PC-9 (cell line): ENCODE results near the gene ARL13B. TPM values are rescaled to one million over a fixed set of nuclear protein-coding genes. Genes with fewer than 3 reads are reported as not detected.

Source experiments
- BruUV-seq: library from RNA; stranded (reverse); fragments of 400-500 nt; replicated peaks from 2 replicates; lab custom pipeline; 2021; lab: Mats Ljungman, UMichigan
- CTCF ChIA-PET: fragments of 300-600 bp; sonication (Branson Sonifier 250); formaldehyde crosslinking; loops from one replicate; lab custom pipeline; 2022; ENCODE audit warnings: antibody characterized with exemption; lab: Charles Lee
- POLR2A ChIA-PET: fragments of 300-600 bp; sonication (Branson Sonifier 250); formaldehyde crosslinking; loops from one replicate; lab custom pipeline; 2022; ENCODE audit warnings: antibody characterized with exemption; ENCODE audit not compliant: unreplicated experiment; lab: Charles Lee
- DNase-seq, 2 experiments: peaks; one replicate each; pipeline versions ENCODE4 v3.0.0 to v3.0.0-alpha.2; 2015 to 2022; ENCODE audit warnings: mixed read lengths in 1 of 2
- H2AFZ ChIP-seq: fragments of 200-600 bp; sonication (generic); 2 replicates; pipeline ENCODE4 v1.8.1; 2017; ENCODE audit warnings: antibody characterized with exemption
- H3F3A ChIP-seq: fragments of 200-600 bp; sonication (generic); 2 replicates; pipeline ENCODE4 v1.8.1; 2017; ENCODE audit warnings: antibody characterized with exemption, mild to moderate bottlenecking, low read depth; ENCODE audit not compliant: insufficient read depth
- H3K27ac ChIP-seq: fragments of 200-600 bp; sonication (generic); 2 replicates; pipeline ENCODE4 v1.6.1; 2016; ENCODE audit warnings: mixed run types
- H3K27me3 ChIP-seq: fragments of 200-600 bp; sonication (generic); 2 replicates; pipeline ENCODE4 v1.6.1; 2016; ENCODE audit warnings: low read depth, mixed run types; ENCODE audit not compliant: insufficient read depth
- H3K36me3 ChIP-seq: fragments of 200-600 bp; sonication (generic); 2 replicates; pipeline ENCODE4 v1.6.1; 2016; ENCODE audit warnings: low read depth, mixed run types
- H3K4me1 ChIP-seq: fragments of 200-600 bp; sonication (generic); replicated peaks from 2 replicates; pipeline ENCODE4 v1.6.1; 2016; ENCODE audit warnings: mixed run types; ENCODE audit not compliant: insufficient read depth
- H3K4me2 ChIP-seq: fragments of 200-600 bp; sonication (generic); 2 replicates; pipeline ENCODE4 v1.6.1; 2017; ENCODE audit warnings: mixed run types
- H3K4me3 ChIP-seq: fragments of 200-600 bp; sonication (generic); 2 replicates; pipeline ENCODE4 v1.6.1; 2016; ENCODE audit warnings: mixed run types
- H3K79me2 ChIP-seq: fragments of 200-600 bp; sonication (generic); 2 replicates; pipeline ENCODE4 v1.6.1; 2017; ENCODE audit warnings: low read depth, mixed run types
- H3K9me2 ChIP-seq: fragments of 200-600 bp; sonication (generic); 2 replicates; pipeline ENCODE4 v1.8.1; 2017; ENCODE audit warnings: mild to moderate bottlenecking; ENCODE audit not compliant: insufficient read depth
- H3K9me3 ChIP-seq: fragments of 200-600 bp; sonication (generic); 2 replicates; pipeline ENCODE4 v1.8.1; 2016; ENCODE audit warnings: low read depth; ENCODE audit not compliant: insufficient read depth
- H4K20me1 ChIP-seq: fragments of 200-600 bp; sonication (generic); 2 replicates; pipeline ENCODE4 v1.8.1; 2017; ENCODE audit not compliant: insufficient read depth
- CTCF ChIP-seq: fragments of 200-600 bp; sonication (generic); conservative IDR thresholded peaks from 2 replicates; pipeline ENCODE4 v1.6.1; 2017; ENCODE audit warnings: mixed run types, antibody characterized with exemption, mild to moderate bottlenecking, moderate library complexity
- EZH2 ChIP-seq: fragments of 200-600 bp; sonication (generic); IDR thresholded peaks from 2 replicates; pipeline ENCODE4 v1.8.0; 2017; ENCODE audit warnings: antibody characterized with exemption, low read depth
- intact Hi-C: fragments of 100-400 bp; cut with micrococcal nuclease; formaldehyde crosslinking; loops from one replicate; pipeline ENCODE4 v1.10.0; 2022; ENCODE audit not compliant: unreplicated experiment
- total RNA-seq: library from RNA; stranded (reverse); gene quantifications from 2 replicates; pipeline ENCODE4 v1.2.3, GENCODE V29; 2021

ARL13B gene
- total RNA-seq, 1 experiment from 2014 or later, result 20.2 TPM

- no peaks in the 10 kb centered on the region for H3K79me2 ChIP-seq
- H3K4me1 ChIP-seq, result peaks cover 11% of the 10 kb centered on the region
- TF ChIP-seq EZH2, result no peak
- no peak for TF ChIP-seq CTCF
- no peaks in the 10 kb centered on the region for H3K36me3 ChIP-seq
- no peak overlapping the region for H3K4me3 ChIP-seq
- H3K4me2 ChIP-seq, result peak overlapping the region; percentile 16; the same call in 1 of the 2 replicates
- no peak overlapping the region for H2AFZ ChIP-seq
- H4K20me1 ChIP-seq, result peaks cover 5% of the 10 kb centered on the region; the same call in 1 of the 2 replicates
- H3K27ac ChIP-seq, result peak overlapping the region; percentile 3; the same call in 1 of the 2 replicates
- H3K9me2 ChIP-seq, result no peaks in the 10 kb centered on the region
- H3K9me3 ChIP-seq, result no peaks in the 10 kb centered on the region
- no peaks in the 10 kb centered on the region for H3F3A ChIP-seq
- POLR2A ChIA-PET, result interaction anchor here (0.7 to 1.4 kb wide), 3 partner anchors 9 to 74 kb away, joined by 3 to 12 read pairs (median 11); partner anchors contain the start of genes ARL13B, DHFR2 and NSUN3
- BruUV-seq, result no TSS peak
- CTCF ChIA-PET, result interaction anchor here (0.7 kb wide), 2 partner anchors 27 to 116 kb away, joined by 3 to 6 read pairs; no protein-coding TSS in a partner anchor
- intact Hi-C loops, result no loop called here
- no peak for DNase-seq
- no peaks in the 10 kb centered on the region for H3K27me3 ChIP-seq
Observed at GRCh38 chr3:93988283-93988682, 8.3 kb downstream of the ARL13B start.

GRCh38 chr3:93988764-93989163 is 8.8 kb downstream of the ARL13B start:
- Histone ChIP-seq H3K9me2 (no peaks in the 10 kb centered on the region), H3K79me2 (no peaks in the 10 kb centered on the region), H4K20me1 (peaks cover 6% of the 10 kb centered on the region; the same call in 1 of the 2 replicates), H3K4me1 (peaks cover 11% of the 10 kb centered on the region), H3K9me3 (no peaks in the 10 kb centered on the region), H3K36me3 (no peaks in the 10 kb centered on the region), H3K4me3 (no peak overlapping the region), H2AFZ (no peak overlapping the region), H3F3A (no peaks in the 10 kb centered on the region), H3K27ac (0 out of 2 replicates have a peak overlapping the region, but pooled peaks have one; percentile 3), H3K4me2 (no peak overlapping the region), H3K27me3 (no peaks in the 10 kb centered on the region)
- CTCF ChIA-PET, result interaction anchor here (0.7 kb wide), 2 partner anchors 27 to 115 kb away, joined by 3 to 6 read pairs; no protein-coding TSS in a partner anchor
- intact Hi-C loops, result no loop called here
- no TSS peak for BruUV-seq
- TF ChIP-seq EZH2 (no peak), CTCF (no peak)
- DNase-seq, result no peak
- POLR2A ChIA-PET, result interaction anchor here (0.7 to 1.4 kb wide), 2 partner anchors 9 to 28 kb away, joined by 11 to 12 read pairs; partner anchors contain the start of gene ARL13B

- H3K9me3 ChIP-seq, result no peaks in the 10 kb centered on the region
- no peaks in the 10 kb centered on the region for H3F3A ChIP-seq
- H3K36me3 ChIP-seq, result no peaks in the 10 kb centered on the region
- ChIA-PET CTCF (no interaction called here), POLR2A (interaction anchor here (1.4 kb wide), 1 partner anchor 10 kb away, joined by 12 read pairs; the partner anchor contains the start of gene ARL13B)
- H3K4me3 ChIP-seq, result no peak overlapping the region
- H3K27ac ChIP-seq, result no peak overlapping the region
- no peak overlapping the region for H2AFZ ChIP-seq
- H3K79me2 ChIP-seq, result no peaks in the 10 kb centered on the region
- intact Hi-C loops, result no loop called here
- TF ChIP-seq CTCF, result no peak
- H4K20me1 ChIP-seq, result peaks cover 8% of the 10 kb centered on the region; the same call in 1 of the 2 replicates
- H3K4me2 ChIP-seq, result no peak overlapping the region
- no peaks in the 10 kb centered on the region for H3K9me2 ChIP-seq
- no peaks in the 10 kb centered on the region for H3K27me3 ChIP-seq
- DNase-seq, result no peak
- H3K4me1 ChIP-seq, result peaks cover 11% of the 10 kb centered on the region
- no TSS peak for BruUV-seq
Observed at GRCh38 chr3:93989241-93989640, 9.3 kb downstream of the ARL13B start.
